Measurements from ENCODE around the gene ZBTB7B. TPM values are rescaled to one million over a fixed set of nuclear protein-coding genes. Genes with fewer than 3 reads are reported as not detected.

Gene ZBTB7B
- total and polyA plus RNA-seq, 2 donors from 2014 or later, result 20.1 to 68.7 TPM

GRCh38 chr1:155003766-155004351, 1.3 kb downstream of the ZBTB7B start:
- Histone ChIP-seq H3K27ac (ENCODE audit: low read depth in 2 of 2, low read length in 2 of 2) (peak overlapping the region; percentile 96 to 97), H3K27me3 (ENCODE audit: control insufficient read depth, insufficient read depth, low read length) (no peaks in the 10 kb centered on the region), H3K9me3 (ENCODE audit: control insufficient read depth in 2 of 3, insufficient read depth in 1 of 3, low read length in 3 of 3) (no peaks in the 10 kb centered on the region), H3K9ac (ENCODE audit: low read length in 3 of 3) (peak overlapping the region; percentile 38 to 99 (median 84)), H3K36me3 (ENCODE audit: control insufficient read depth in 2 of 3, insufficient read depth in 3 of 3, low read length in 3 of 3) (no peaks in the 10 kb centered on the region), H3K4me3 (ENCODE audit: low read length in 3 of 3) (peak overlapping the region; percentile 82 to 99 (median 90)), H3K4me1 (ENCODE audit: control insufficient read depth in 2 of 3, insufficient read depth in 2 of 3, low read depth in 1 of 3, low read length in 3 of 3) (peaks cover 2 to 47% (median 36%) of the 10 kb centered on the region in 3 donors)
- intact Hi-C loops (cut with DNase I), result no loop called here
- TF ChIP-seq CTCF (IDR thresholded peaks at IDR 0.05; ENCODE audit: borderline replicate concordance, extremely low read depth, insufficient read depth), result no peak
- DNase-seq, result peak; percentile 51 to 91 (median 79)
- no peak for FAIRE-seq

GRCh38 chr1:155004352-155005075, 1.9 kb downstream of the ZBTB7B start:
- H3K27ac ChIP-seq (ENCODE audit: low read depth in 2 of 2, low read length in 2 of 2), result peak overlapping the region; percentile 96 to 97
- H3K9me3 ChIP-seq (ENCODE audit: control insufficient read depth in 2 of 3, insufficient read depth in 1 of 3, low read length in 3 of 3), result no peaks in the 10 kb centered on the region
- no peak for TF ChIP-seq CTCF (IDR thresholded peaks at IDR 0.05; ENCODE audit: borderline replicate concordance, extremely low read depth, insufficient read depth)
- H3K4me3 ChIP-seq (ENCODE audit: low read length in 3 of 3), result peak overlapping the region; percentile 42 to 99 (median 80)
- no peaks in the 10 kb centered on the region for H3K36me3 ChIP-seq (ENCODE audit: control insufficient read depth in 2 of 3, insufficient read depth in 3 of 3, low read length in 3 of 3)
- peaks cover 2 to 44% (median 35%) of the 10 kb centered on the region in 3 donors for H3K4me1 ChIP-seq (ENCODE audit: control insufficient read depth in 2 of 3, insufficient read depth in 2 of 3, low read depth in 1 of 3, low read length in 3 of 3)
- intact Hi-C loops (cut with DNase I), result no loop called here
- H3K9ac ChIP-seq (ENCODE audit: low read length in 3 of 3), result peak overlapping the region in 2 of 3 donors; percentile 84 to 99
- FAIRE-seq (no peak), DNase-seq (no peak)
- H3K27me3 ChIP-seq (ENCODE audit: control insufficient read depth, insufficient read depth, low read length), result no peaks in the 10 kb centered on the region

GRCh38 chr1:155005076-155006011, 2.7 kb downstream of the ZBTB7B start:
- Histone ChIP-seq H3K9me3 (ENCODE audit: control insufficient read depth in 2 of 3, insufficient read depth in 1 of 3, low read length in 3 of 3) (no peaks in the 10 kb centered on the region), H3K4me3 (ENCODE audit: low read length in 3 of 3) (peak overlapping the region in 2 of 3 donors; percentile 80 to 99), H3K27ac (ENCODE audit: low read depth in 2 of 2, low read length in 2 of 2) (peak overlapping the region; percentile 18 to 96), H3K9ac (ENCODE audit: low read length in 3 of 3) (peak overlapping the region in 2 of 3 donors; percentile 16 to 57), H3K36me3 (ENCODE audit: control insufficient read depth in 2 of 3, insufficient read depth in 3 of 3, low read length in 3 of 3) (no peaks in the 10 kb centered on the region), H3K27me3 (ENCODE audit: control insufficient read depth, insufficient read depth, low read length) (no peaks in the 10 kb centered on the region), H3K4me1 (ENCODE audit: control insufficient read depth in 2 of 3, insufficient read depth in 2 of 3, low read depth in 1 of 3, low read length in 3 of 3) (peaks cover 2 to 38% (median 31%) of the 10 kb centered on the region in 3 donors)
- no peak for TF ChIP-seq CTCF (IDR thresholded peaks at IDR 0.05; ENCODE audit: borderline replicate concordance, extremely low read depth, insufficient read depth)
- intact Hi-C loops (cut with DNase I), result no loop called here
- peak in 1 of 5 donors; percentile 68 for DNase-seq
- no peak for FAIRE-seq
